Endothelial cell of umbilical vein (primary cell): Measurements from ENCODE around the gene TAF1A. TPM values are rescaled to one million over a fixed set of nuclear protein-coding genes. Genes with fewer than 3 reads are reported as not detected.

Experiments used
- BruUV-seq: library from RNA; stranded (reverse); fragments of 400-500 nt; replicated peaks from 2 replicates; lab custom pipeline; 2021; lab: Mats Ljungman, UMichigan
- CTCF ChIA-PET: fragments of 300-600, 350-600 bp; sonication (Branson Sonifier 250); formaldehyde crosslinking; loops from one replicate; lab custom pipeline; 2021; ENCODE audit warnings: antibody characterized with exemption, inconsistent platforms; lab: Charles Lee
- POLR2A ChIA-PET: fragments of 300-600, 350-600 bp; sonication (Branson Sonifier 250); formaldehyde crosslinking; loops from one replicate; lab custom pipeline; 2021; ENCODE audit warnings: antibody characterized with exemption, inconsistent platforms; lab: Charles Lee
- DNase-seq: peaks from one replicate; pipeline ENCODE4 v3.0.0-alpha.2; 2011; ENCODE audit warnings: low read depth, low spot score
- FAIRE-seq: peaks from 2 replicates; lab custom pipeline; 2011; peaks lifted over from hg19 to GRCh38; lab: Jason Lieb, UNC
- H2AFZ ChIP-seq: 2 replicates; pipeline ENCODE4 v1.6.0; 2012; ENCODE audit warnings: low read depth, low read length, control low read depth, inconsistent platforms
- H3K27ac ChIP-seq: 2 replicates; pipeline ENCODE4 v1.5.1; 2011; ENCODE audit warnings: low read depth, mild to moderate bottlenecking, control low read depth, low read length, moderate library complexity; ENCODE audit not compliant: insufficient read depth
- H3K27me3 ChIP-seq, 2 experiments: 2 replicates each; pipeline versions ENCODE4 v1.6.0 to v1.6.1; 2011; ENCODE audit warnings: low read length in 2 of 2, mixed read lengths in 1 of 2; ENCODE audit not compliant: control insufficient read depth in 2 of 2, insufficient read depth in 2 of 2
- H3K36me3 ChIP-seq, 2 experiments: 2 replicates in 1 of 2; 3 replicates in 1 of 2; pipeline ENCODE4 v1.5.1; 2011; ENCODE audit warnings: low read length in 2 of 2, mild to moderate bottlenecking in 1 of 2, moderate library complexity in 1 of 2; ENCODE audit not compliant: control insufficient read depth in 2 of 2, insufficient read depth in 2 of 2; ENCODE audit errors: extremely low read depth in 1 of 2
- H3K4me1 ChIP-seq: 3 replicates; pipeline ENCODE4 v1.5.1; 2011; ENCODE audit warnings: mild to moderate bottlenecking, low read length; ENCODE audit not compliant: control insufficient read depth, insufficient read depth; ENCODE audit errors: extremely low read depth
- H3K4me2 ChIP-seq: 2 replicates; pipeline ENCODE4 v1.6.1; 2011; ENCODE audit warnings: low read length, control low read depth, mixed read lengths; ENCODE audit not compliant: insufficient read depth
- H3K4me3 ChIP-seq, 3 experiments: fragments of 200-600 bp in 1 of 3; sonication (generic), shearing (Covaris generic) in 1 of 3; replicated peaks in 1 of 3; 2 replicates each; pipeline ENCODE4 v1.5.1; 2011 to 2016; ENCODE audit warnings: control low read depth in 3 of 3, low read length in 3 of 3, mild to moderate bottlenecking in 2 of 3, inconsistent platforms in 1 of 3, low read depth in 1 of 3, moderate library complexity in 1 of 3; ENCODE audit not compliant: insufficient read depth in 1 of 3
- H3K79me2 ChIP-seq: 2 replicates; pipeline ENCODE4 v1.6.0; 2012; ENCODE audit warnings: low read length, inconsistent platforms; ENCODE audit not compliant: control insufficient read depth, insufficient read depth
- H3K9ac ChIP-seq: replicated peaks from 2 replicates; pipeline ENCODE3; 2011; ENCODE audit warnings: low read length, control low read depth; ENCODE audit not compliant: insufficient read depth; ENCODE audit errors: extremely low read depth
- H3K9me1 ChIP-seq: replicated peaks from 3 replicates; pipeline ENCODE4 v1.6.0; 2011; ENCODE audit warnings: mild to moderate bottlenecking, low read length; ENCODE audit not compliant: control insufficient read depth, insufficient read depth; ENCODE audit errors: extremely low read depth
- H3K9me3 ChIP-seq: replicated peaks from 2 replicates; pipeline ENCODE4 v1.5.1; 2012; ENCODE audit warnings: low read length, inconsistent platforms; ENCODE audit not compliant: control insufficient read depth, insufficient read depth
- H4K20me1 ChIP-seq: replicated peaks from 2 replicates; pipeline ENCODE3; 2011; ENCODE audit warnings: mild to moderate bottlenecking, low read length; ENCODE audit not compliant: control insufficient read depth, insufficient read depth; ENCODE audit errors: extremely low read depth
- CTCF ChIP-seq, 2 donors: IDR thresholded peaks; 1 replicate in 1 of 2; 2 replicates in 1 of 2; pipeline ENCODE4 v1.5.1; 2011; ENCODE audit warnings: low read length in 2 of 2, mild to moderate bottlenecking in 2 of 2, moderate library complexity in 2 of 2, control low read depth in 1 of 2, inconsistent platforms in 1 of 2, low read depth in 1 of 2; ENCODE audit not compliant: insufficient read depth in 1 of 2; ENCODE audit errors: extremely low read depth in 1 of 2
- EZH2 ChIP-seq: IDR thresholded peaks from 2 replicates; pipeline ENCODE4 v1.6.1; 2012; ENCODE audit warnings: borderline replicate concordance, low read depth, mild to moderate bottlenecking, moderate library complexity, low read length, inconsistent platforms; ENCODE audit not compliant: severe bottlenecking
- FOS ChIP-seq: IDR thresholded peaks from 2 replicates; pipeline ENCODE4 v1.6.1; 2011; ENCODE audit warnings: mild to moderate bottlenecking, low read length, moderate library complexity, borderline replicate concordance; ENCODE audit not compliant: insufficient read depth
- GATA2 ChIP-seq: IDR thresholded peaks from 2 replicates; pipeline ENCODE4 v1.7.0; 2011; ENCODE audit warnings: low read depth, mild to moderate bottlenecking, moderate library complexity, mixed read lengths, low read length; ENCODE audit not compliant: insufficient read length, insufficient read depth
- JUN ChIP-seq: IDR thresholded peaks from 2 replicates; pipeline ENCODE4 v1.6.1; 2011; ENCODE audit warnings: borderline replicate concordance, low read depth; ENCODE audit not compliant: insufficient read length, insufficient read depth
- MAX ChIP-seq: IDR thresholded peaks from 2 replicates; pipeline ENCODE4 v1.6.1; 2011; ENCODE audit not compliant: insufficient read depth, insufficient read length
- MYC ChIP-seq: IDR thresholded peaks from one replicate; pipeline ENCODE4 v1.6.1; 2011; ENCODE audit warnings: mild to moderate bottlenecking, low read depth, low read length
- POLR2A ChIP-seq: IDR thresholded peaks from 2 replicates; pipeline ENCODE4 v1.6.1; 2012; ENCODE audit warnings: low read depth, mild to moderate bottlenecking, control low read depth, low read length
- POLR2AphosphoS5 ChIP-seq: IDR thresholded peaks from 2 replicates; pipeline ENCODE4 v1.6.1; 2012; ENCODE audit warnings: low read depth, mild to moderate bottlenecking, control low read depth, low read length, moderate library complexity; ENCODE audit not compliant: insufficient read depth
- dilution Hi-C: fragments of 300-500 bp; cut with MboI; formaldehyde crosslinking; loops from one replicate; pipeline ENCODE4 v1.15.0; 2019; ENCODE audit warnings: low sequenced_read_pairs; ENCODE audit not compliant: extremely low pct_ligation_motif_present
- intact Hi-C: fragments of 100-400 bp; cut with micrococcal nuclease; formaldehyde crosslinking; loops from one replicate; pipeline ENCODE4 v1.10.0; 2022
- polyA plus RNA-seq, 4 experiments: library from polyadenylated mRNA; depleted of rRNA in 3 of 4; stranded (reverse) in 3 of 4; unstranded in 1 of 4; fragments of >200 nt; gene quantifications; 2 replicates each; pipeline versions ENCODE4 v1.2.1 to v1.2.3, GENCODE V29; 2011 to 2012; ENCODE audit warnings: missing spikeins in 1 of 4
- total RNA-seq: library from RNA; stranded (reverse); gene quantifications from 2 replicates; pipeline ENCODE4 v1.2.3, GENCODE V29; 2021

The TAF1A gene
- total and polyA plus RNA-seq, 2 donors (not counting 3 experiments of a cell fraction or from before 2014, with no cell fraction given), result 1.3 to 5.3 TPM

GRCh38 chr1:222529181-222529580 is 60.6 kb downstream of the TAF1A start:
- H3K4me3 ChIP-seq, result no peak overlapping the region
- H3K79me2 ChIP-seq, result no peaks in the 10 kb centered on the region
- no TSS peak for BruUV-seq
- no peak for FAIRE-seq
- TF ChIP-seq MAX (no peak), POLR2A (no peak), FOS (no peak), POLR2AphosphoS5 (no peak), EZH2 (no peak), CTCF (IDR thresholded peaks at IDR 0.05; ENCODE audit: extremely low read depth in 1 of 2, insufficient read depth in 1 of 2, low read depth in 1 of 2, low read length in 2 of 2) (no peak), MYC (no peak), JUN (no peak), GATA2 (no peak)
- H3K27me3 ChIP-seq, result no peaks in the 10 kb centered on the region
- dilution Hi-C loops, result no loop called here
- no peaks in the 10 kb centered on the region for H3K4me1 ChIP-seq
- H3K4me2 ChIP-seq, result no peak overlapping the region
- no peak for DNase-seq
- no peak overlapping the region for H2AFZ ChIP-seq
- H3K9me3 ChIP-seq, result no peaks in the 10 kb centered on the region
- POLR2A ChIA-PET, result no interaction called here
- no peaks in the 10 kb centered on the region for H4K20me1 ChIP-seq
- intact Hi-C loops, result no loop called here
- H3K27ac ChIP-seq, result no peak overlapping the region
- CTCF ChIA-PET, result interaction anchor here (1.0 kb wide), 1 partner anchor 105 kb away, joined by 4 read pairs; no protein-coding TSS in a partner anchor
- no peak overlapping the region for H3K9ac ChIP-seq
- H3K36me3 ChIP-seq, result no peaks in the 10 kb centered on the region
- H3K9me1 ChIP-seq, result no peaks in the 10 kb centered on the region
